Activated CD8-positive, alpha-beta memory T cell treated with anti-CD3 and anti-CD28 coated beads, Interleukin-2, amount 50 U/mL, for 24 hours (primary cell): Measurements from ENCODE around the gene BABAM2.
"Not testable (repeated sequence)": the region's sequence is repeated elsewhere in the genome, so short reads cannot be mapped to it uniquely, and the experiment has no call there.

Experiments
- DNase-seq: peaks from one replicate; pipeline ENCODE4 v3.0.0-alpha.2; 2020; ENCODE audit errors: extremely low read depth

BABAM2 gene

DNA sequence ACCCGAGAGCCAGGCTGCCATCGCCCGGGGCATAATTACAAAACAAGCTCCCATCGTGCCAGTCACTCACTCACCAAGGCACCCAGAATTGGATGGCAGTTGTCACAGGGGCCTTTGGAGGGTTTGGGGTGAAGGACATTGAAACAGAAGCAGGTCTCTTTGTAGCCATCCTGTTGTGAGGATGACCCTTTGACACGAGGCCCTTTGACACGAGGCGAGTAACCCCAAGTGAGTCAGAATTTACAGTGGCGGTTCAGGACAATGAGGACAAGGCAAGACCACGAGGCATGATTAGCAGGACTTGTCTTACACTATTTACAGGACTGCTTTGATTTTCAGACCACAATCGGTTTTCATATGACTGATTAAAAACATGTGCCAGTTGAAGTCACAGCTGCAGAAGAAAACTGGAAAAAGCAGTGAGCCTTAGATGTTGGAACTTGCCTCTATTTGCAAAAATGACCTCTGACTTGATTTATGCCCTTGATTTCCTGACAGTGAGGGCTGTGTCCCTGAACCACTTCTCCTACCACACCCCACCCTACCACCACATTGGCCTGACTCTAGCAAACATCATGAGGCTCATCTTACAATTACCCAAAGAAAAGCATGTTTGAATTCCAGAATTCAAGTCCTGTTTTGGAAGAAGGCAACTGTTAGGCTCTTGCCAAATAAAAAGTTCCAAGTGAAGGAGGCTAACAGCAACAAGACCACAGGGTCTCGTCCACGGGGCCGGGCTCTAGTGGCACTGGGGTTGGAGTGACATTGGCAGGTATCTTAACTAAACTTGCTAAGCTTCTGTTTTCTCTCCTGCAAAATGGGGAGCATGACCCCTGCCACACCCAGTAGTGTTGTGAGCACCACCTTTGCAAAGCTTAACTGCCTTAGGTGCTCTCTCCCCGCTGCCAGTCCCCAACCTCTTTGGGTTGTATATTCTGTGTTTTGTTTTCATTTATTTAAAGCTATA lies 437.7 kb downstream of the BABAM2 start:
- DNase-seq, result no peak

DNA sequence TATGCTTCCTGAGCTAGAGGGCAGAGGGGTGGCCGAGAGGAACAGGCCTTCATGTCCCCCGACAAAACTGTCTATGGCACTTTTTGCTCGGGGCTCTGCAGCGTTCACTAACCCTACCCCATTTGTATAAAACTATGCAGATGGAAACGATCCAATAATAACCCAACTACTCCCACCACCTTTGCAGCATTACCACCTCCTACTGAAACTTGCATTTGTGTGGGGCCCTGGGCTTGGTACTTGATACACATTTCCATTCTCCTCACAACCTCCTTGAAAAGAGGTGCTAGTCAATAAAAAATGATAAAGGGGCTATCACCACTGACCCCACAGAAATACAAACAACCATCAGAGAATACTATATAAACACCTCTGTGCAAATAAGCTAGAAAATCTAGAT lies 438.7 kb downstream of the BABAM2 start:
- no peak for DNase-seq

DNA sequence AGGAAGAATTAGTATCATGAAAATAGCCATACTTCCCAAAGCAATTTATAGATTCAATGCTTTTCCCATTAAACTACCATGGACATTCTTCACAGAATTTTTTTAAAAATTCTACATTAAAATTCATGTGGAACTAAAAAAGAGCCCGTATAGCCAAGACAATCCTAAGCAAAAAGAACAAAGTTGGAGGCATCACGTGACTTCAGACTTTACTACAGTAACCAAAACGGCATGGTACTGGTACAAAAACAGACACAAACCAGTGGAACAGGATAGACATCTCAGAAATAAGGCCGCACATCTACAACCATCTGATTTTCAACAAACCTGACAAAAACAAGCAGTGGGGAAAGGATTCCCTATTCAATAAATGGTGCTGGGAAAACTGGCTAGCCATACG lies 440.2 kb downstream of the BABAM2 start:
- not testable (repeated sequence) for DNase-seq

DNA sequence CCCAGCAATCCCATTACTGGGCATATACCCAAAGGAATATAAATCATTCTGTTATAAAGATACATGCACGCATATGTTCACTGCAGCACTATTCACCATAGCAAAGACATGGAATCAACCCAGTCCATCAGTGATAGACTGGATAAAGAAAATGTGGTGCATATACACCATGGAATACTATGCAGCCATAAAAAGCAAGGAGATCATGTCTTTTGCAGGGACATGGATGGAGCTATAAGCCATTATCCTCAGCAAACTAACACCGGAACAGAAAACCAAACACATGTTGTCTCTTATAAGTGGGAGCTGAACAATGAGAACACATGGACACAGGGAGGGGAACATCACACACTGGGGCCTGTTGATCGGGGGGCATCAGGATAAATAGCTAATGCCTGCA lies 441.3 kb downstream of the BABAM2 start:
- not testable (repeated sequence) for DNase-seq

DNA sequence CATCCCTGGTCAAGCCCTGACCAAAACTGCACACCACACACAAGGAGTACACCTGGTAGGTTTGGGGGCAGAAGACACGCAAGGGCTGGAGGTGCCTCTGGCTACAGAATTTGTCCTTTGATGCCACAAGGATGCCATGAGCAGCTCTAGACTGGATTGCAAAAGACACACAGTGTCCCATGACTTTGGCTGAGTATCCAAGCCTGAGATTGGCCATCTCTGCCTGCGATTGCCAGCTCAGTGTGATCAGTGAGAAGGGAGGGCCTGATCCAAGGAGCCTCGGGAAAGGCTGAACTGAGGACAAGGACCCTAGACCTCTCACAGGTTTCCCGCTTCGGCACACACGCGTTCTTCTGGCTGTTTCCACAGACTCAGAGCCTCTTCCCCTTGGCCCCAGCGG lies 442.2 kb downstream of the BABAM2 start:
- DNase-seq, result no peak

DNA sequence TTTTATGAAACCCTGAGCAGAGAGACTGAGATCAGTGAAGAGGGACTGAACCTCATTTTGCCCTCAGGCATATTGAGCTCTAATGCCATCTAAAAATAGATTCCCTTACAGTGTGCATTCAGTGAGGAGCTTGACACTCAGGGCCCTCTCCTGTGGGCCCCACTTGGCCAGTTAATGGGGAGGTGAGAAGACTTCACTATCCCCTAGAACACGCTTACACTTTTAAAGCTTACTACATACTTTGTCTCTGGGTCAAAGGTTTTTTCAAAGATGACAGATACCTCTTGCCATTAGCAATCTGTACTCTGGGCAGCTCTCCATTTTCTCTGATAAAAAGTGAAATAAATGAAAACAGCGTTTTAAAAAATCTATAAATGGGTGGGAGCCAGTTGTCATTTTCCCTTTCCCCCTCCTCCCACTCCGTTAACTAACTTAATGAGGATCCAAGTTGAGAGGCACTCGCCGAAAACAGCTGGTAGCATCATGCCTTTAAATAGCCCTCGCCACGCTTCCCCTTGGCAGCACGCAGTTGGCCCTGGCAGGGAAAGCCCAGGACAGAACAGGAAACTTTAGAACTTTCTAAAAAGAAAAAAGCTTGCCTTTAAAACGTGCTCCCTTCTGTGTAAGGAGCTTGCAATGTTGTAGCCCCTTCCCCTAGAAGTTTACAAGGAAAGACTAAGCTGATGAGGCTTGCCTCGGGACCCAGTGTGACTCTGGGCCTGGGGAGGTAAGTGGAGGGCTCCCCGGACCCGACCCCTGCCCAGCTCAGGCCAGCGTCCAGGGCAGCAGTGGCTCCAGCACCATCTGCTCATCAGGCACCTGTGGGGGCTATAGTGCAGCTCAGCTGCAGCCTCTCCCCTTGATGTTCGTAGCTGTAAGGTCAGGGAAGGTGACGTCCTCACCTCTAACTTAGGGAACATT lies 443.3 kb downstream of the BABAM2 start:
- no peak for DNase-seq

DNA sequence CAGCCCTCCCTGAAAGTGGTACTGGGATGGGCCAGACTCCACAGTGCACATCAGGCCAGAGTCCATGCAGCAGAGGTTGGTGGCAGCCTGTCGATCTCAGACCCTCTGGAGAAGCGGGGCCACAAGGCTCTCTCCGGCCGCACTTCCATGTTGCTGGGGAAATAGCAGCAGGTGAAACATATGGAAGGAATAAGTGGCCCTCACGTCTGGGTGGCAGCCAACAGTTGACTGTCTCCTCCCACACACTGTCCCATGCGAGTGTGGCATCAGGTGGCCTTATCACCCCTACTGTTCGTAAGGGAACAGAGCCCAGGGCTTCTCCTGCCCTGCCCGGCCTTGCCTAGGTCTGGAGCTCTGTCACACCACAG lies 444.0 kb downstream of the BABAM2 start:
- DNase-seq, result no peak

DNA sequence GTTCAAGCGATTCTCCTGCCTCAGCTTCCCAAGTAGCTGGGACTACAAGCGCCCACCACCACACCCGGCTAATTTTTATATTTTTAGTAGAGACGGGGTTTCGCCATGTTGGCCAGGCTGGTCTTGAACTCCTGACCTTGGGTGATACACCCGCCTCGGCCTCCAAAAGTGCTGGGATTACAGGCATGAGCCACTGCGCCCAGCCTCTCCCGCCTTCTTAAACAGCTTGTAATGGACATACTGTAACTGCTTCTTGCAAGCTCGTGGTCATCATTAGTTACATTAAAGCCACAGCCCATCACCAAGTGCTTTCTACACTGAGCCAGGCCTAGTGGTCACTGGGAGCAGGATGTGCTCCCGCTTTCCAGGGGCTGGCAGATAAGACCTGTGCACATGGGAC lies 444.7 kb downstream of the BABAM2 start:
- DNase-seq, result not testable (repeated sequence)

DNA sequence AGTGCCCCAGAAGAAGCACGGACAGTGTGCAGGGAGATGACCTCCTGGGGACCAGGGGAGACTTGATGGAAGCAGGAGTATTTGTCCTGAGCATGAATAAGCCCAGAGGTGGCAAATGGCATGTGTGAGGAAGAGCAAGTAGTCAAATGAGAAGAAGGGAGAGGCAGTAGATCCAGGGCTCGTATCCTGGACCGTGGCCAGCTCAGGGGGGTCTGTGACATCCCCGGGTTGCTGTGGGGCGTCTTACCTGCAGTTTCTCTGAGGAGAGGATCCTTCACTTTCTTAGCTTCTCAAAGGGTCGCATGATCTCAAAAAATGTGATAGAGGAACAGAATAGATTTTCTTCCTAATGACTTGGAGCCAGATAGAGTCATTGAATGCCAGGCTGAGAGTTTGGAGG lies 445.1 kb downstream of the BABAM2 start:
- DNase-seq, result no peak

DNA sequence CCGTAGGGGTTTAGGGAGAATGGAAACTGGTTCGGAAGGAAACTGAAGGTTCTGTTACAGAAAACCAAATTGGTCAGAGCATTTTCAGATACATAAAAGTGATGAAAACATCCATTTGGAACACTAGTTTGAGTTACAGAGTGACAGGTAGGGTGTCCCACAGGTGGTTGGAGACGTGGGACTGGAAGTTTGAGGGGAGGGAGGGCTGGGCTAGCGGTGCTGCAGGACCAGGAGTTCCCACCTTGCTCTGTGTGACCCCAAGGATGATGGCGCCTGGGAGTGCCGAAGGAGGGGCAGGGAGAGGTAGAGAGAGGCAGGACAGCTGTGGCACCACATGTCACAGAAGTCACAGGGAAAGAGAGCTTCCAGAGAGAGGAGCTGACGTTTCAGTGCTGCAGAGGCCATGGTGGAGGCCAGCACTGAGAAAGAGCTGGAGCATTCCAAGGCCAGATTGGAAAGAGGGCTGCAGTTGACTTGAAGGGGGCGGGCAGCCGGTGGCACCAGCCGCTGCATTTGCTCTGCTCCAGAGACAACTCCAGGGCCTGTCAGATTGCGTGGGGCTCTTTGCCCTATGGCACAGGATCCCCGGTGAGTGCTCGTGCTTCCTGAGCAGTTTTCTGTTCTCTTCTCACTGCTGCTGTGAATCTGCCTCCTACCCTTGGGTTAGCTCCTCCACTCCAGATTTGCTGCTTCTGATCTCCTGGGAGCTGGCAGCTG lies 445.9 kb downstream of the BABAM2 start:
- no peak for DNase-seq

DNA sequence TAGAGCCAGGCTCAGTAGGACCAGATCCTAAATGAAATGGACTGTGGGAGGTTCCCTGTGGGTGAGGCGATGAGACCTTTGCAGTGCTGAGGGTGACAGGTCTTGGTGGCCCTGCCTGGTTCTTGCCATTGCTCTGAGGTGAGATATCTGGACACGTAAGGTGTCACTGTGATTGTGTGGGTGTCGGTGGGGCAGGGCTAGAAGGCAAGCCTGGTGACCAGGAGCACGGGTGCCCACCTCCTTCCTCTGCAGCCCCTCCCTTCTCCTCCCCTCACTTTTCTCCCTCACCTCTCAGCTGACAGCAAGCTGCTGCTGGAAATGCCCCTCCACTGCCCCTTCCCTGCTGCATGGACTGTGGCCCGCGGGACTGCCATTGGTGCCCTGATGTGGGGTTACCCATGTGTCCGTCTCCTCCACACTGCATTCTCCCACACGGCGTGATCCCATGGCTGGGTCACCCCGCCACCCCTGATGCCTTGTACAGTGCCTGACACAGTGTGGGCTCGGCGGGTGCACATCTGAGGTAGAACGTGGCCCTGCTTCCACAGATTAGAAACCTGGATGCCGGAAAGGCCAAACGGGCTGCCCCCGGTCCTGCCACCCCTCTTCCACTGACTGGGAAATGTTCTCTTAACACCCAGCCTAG lies 446.6 kb downstream of the BABAM2 start:
- no peak for DNase-seq

DNA sequence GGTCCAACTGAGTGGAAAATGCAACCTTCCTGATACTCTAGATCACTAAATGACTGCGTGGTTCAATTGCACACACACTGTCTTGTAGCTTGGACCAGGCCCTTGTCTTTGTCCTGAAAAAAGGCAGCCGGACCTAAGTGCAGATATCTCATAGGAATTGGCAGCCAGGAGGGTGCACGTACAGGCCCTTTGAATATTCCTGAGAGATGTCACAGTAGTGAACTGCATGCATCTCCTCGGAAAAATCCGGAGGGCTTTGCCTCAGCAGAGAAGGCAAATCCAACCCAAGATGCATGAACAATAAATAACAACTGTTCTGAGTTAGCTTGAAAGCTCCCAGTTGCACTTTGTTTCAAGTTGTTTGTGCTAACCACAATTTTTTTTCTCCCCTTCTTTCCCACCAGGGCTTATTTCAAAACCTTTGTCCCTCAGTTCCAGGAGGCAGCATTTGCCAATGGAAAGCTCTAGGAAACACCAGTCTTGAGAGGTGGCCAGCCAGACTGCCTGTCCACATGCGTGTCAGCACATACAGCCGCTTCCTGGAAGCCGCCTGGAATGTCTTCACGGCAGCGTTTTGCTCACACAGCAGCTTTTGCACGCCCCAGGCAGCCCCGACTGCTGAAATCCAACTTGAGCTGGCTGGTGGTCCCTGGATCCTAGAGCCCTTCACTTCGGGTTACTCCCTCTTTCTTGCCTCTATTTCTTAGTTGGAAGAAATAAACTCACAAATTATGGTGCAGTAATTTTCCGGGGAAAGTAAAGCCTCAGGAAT lies 447.7 kb downstream of the BABAM2 start:
- no peak for DNase-seq

DNA sequence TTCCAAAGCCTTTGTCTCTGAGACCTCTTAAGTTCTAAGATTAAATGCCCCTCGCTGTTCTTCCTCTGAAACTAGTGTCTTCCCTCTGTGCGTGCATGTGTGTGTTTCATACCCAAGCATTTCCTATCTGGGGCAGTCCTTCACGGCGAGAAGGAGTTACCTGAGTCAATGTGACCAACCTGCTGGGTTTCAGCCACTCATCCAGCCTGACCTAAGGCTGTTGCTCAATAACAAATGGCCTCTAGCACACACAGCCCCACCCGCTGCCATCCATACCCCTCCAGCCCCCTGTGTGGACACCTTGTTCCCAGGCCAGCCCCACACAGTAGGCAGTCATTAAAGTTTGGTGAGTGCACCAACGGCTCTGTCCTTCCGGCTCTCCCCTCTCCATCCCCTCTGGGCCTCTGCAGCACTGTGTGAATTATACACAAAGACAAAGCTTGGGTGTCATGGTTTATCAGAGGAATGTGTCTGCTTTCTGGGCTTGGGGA lies 448.3 kb downstream of the BABAM2 start:
- DNase-seq, result no peak

DNA sequence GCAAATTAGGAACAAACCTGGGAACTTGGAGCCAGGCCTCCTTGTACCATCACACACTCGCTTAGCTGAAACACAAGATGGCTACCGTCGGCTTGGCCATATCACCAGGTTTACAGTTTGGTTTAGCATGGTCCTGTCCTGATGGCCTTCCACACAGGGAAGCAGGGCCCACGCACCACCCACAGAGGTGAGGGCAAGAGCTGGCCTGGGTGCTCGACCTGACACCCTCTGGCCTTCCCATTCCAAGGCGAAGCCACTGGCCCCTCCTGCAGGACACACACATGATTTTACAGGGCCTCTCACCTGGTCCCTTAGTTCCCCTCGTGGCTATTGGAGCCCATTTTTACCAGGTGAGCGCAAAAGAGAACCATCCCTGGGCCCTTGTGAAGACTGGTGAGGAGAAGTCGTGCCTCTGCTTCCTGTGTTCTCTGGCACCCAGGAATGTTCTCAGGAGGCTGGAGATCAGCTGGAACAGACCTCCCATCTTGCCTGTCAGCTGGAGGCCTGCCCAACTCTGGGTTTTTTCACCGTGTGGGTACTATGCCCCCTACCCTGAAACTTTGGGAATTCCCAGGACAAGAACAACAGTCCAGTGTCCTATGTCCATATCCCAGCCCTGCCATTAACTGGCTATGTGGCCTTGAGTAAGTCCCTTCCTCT lies 449.1 kb downstream of the BABAM2 start:
- DNase-seq, result no peak

DNA sequence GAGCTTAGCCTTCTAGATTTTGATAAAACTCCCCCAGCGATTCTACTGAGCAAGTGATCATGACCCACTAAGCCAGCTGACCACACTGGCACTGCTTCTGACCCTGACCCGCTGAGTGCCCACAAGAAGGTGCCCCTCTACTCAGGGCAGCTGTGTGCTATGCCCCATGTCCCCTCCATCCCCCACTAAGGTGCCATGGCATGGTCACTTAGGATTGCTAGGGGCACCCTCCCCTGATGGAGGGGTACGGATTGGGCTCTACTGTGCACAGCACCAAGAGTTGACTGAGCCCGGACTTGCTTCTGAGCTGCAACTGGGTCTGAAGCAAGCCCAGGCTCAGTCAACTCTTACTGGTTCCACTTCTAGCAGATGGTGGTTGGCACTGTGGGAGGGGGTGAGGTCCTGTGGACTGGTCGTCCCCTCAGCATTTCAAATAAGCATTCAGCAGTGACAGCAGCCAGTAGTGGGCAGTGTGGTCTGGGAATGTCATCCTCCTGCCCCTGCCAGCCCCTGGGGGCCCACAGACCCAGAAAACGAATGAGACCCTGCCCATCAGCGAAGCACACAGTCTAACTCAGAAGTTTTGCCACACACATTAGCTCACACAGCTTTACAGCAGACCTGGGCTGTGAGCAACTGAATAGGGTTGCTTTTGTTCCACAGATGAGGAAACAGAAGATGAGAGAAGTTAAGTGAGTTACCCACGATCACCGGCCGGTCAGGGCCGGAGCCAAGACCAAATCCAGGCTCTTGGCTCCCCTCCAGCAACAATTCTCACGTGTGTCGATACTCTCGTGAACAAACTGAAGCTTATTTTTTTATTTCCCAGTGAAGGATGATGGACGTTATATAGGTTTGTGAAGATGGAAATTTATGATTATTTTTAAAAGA lies 450.0 kb downstream of the BABAM2 start:
- no peak for DNase-seq

DNA sequence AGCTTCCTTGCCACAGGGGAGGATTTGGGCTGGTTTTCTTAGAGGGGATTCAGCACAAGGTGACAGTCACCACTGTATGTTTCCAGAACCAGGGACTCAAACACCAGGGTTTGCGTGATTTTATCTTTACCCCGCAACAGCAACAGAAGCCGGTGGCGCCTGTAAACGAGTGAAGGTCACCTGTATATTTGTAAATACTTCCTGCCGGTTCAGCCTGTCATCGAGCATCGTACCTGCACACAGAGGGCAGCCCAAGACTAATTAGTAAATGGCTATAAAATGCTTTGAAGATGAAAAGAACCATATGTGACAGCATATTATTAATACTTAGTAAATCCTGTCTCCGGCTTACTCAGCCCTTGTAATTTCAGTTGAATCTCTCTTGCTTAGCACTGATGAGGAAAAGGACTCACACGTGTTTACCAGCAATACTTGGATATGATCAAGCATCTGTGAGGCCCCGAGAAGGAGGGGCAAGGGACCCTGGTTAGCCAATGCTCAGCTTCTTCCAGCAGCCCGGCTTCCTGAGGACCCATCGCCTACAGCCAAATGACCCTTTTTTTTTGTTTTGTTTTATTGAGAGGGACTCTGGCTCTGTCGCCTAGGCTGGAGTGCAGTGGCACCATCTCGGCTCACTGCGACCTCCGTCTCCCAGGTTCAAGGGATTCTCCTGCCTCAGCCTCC lies 450.8 kb downstream of the BABAM2 start:
- DNase-seq, result no peak

DNA sequence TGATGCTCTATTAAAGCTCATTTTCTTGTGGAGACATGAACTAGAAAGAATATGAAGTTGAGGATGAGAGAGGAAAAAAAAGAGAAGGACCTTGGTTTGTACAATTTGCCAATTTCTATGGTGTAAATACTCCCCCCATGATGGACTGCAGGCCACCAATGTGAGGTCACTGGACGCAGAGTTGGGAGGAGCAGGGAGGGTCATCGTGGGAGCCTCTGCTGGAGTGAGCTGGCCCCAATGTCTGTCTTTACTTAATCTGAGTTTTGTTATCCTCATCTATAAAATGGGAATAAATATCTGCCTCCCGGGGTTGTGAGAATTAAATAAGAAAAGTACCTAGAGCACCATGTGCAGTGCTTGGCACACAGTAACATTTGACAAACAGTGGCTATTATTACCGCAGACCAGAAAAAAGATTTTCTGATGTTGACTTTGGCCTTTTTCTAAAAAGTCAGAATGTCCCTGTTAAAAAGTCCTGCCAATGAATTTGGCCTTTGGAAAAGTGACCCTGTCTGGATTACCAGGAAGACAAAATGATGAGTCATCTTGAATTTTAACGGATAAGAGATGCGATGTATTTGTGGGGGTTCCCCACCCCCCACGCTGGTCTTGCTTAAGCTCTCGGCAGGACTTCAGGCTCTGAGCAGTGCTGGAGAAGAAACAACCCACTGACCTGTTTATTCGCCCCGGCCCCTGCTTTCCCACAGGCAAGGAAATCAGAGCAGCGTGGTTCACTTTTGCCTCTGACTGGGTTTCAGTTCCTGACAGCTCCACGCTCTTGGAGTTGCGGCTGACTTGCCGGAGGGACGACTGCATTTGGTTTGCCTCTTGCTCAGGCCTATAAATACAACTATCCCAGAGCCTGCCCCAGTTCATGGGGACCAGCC lies 451.8 kb downstream of the BABAM2 start:
- no peak for DNase-seq
